K562 (cell line): ENCODE results near the gene SRBD1. TPM values are rescaled to one million over a fixed set of nuclear protein-coding genes. Genes with fewer than 3 reads are reported as not detected.

ENCODE experiments used
- CXXC5 ChIP-seq: fragments of 250-450 bp; sonication (Bioruptor Pico); IDR thresholded peaks from 2 replicates; pipeline ENCODE4 v1.8.0; 2022; ENCODE audit warnings: inconsistent platforms, mild to moderate bottlenecking, moderate library complexity
- ELF1 ChIP-seq: fragments of 200-800 bp; sonication (Bioruptor generic); IDR thresholded peaks from 2 replicates; pipeline ENCODE4 v1.6.1; 2016; ENCODE audit warnings: missing genetic modification characterization, missing compliant biosample characterization
- ETV5 ChIP-seq: sonication (generic); formaldehyde crosslinking; IDR thresholded peaks from 2 replicates; pipeline ENCODE4 v1.4.0; 2020; ENCODE audit warnings: low read depth, mild to moderate bottlenecking, missing genetic modification reagents
- FOXK2 ChIP-seq, 2 experiments: fragments of 450-650 bp; IDR thresholded peaks in 1 of 2; conservative IDR thresholded peaks in 1 of 2; 2 replicates each; pipeline ENCODE4 v1.6.1; 2016; ENCODE audit warnings: low read depth in 2 of 2, mild to moderate bottlenecking in 1 of 2
- GABPB1 ChIP-seq: sonication (generic); formaldehyde crosslinking; IDR thresholded peaks from 2 replicates; pipeline ENCODE4 v1.8.0; 2022; ENCODE audit warnings: mild to moderate bottlenecking, missing genetic modification reagents
- HMGN3 ChIP-seq: IDR thresholded peaks from 2 replicates; pipeline ENCODE4 v1.6.1; 2011; ENCODE audit warnings: borderline replicate concordance, low read depth, mild to moderate bottlenecking, mixed read lengths, low read length; ENCODE audit not compliant: insufficient read length; ENCODE audit errors: extremely low read depth
- IRF2 ChIP-seq: sonication (generic); formaldehyde crosslinking; IDR thresholded peaks from 2 replicates; pipeline ENCODE4 v1.8.1; 2022; ENCODE audit warnings: mild to moderate bottlenecking, missing genetic modification reagents
- JUN ChIP-seq, 2 experiments: sonication (generic) in 1 of 2; formaldehyde crosslinking in 1 of 2; IDR thresholded peaks; 2 replicates each; pipeline versions ENCODE4 v1.6.1 to v1.8.0; 2012 to 2022; ENCODE audit warnings: borderline replicate concordance in 2 of 2, mild to moderate bottlenecking in 2 of 2, improper control_type of control experiment in 1 of 2, low read depth in 1 of 2, low read length in 1 of 2, missing genetic modification reagents in 1 of 2
- KLF6 ChIP-seq: fragments of 250-450 bp; sonication (Bioruptor Pico); IDR thresholded peaks from 2 replicates; pipeline ENCODE4 v1.4.0; 2020; ENCODE audit warnings: mild to moderate bottlenecking, moderate library complexity, borderline replicate concordance
- MXI1 ChIP-seq: IDR thresholded peaks from 2 replicates; pipeline ENCODE4 v1.6.1; 2011; ENCODE audit warnings: low read depth, mild to moderate bottlenecking, improper control_type of control experiment, low read length
- PHF20 ChIP-seq: fragments of 450-650 bp; IDR thresholded peaks from 2 replicates; pipeline ENCODE4 v1.6.1; 2018; ENCODE audit not compliant: partially characterized antibody
- RBFOX2 ChIP-seq: fragments of 200-400 bp; formaldehyde crosslinking; IDR thresholded peaks from 2 replicates; pipeline ENCODE4 v1.6.1; 2017; ENCODE audit warnings: low read depth, mild to moderate bottlenecking, low read length, moderate library complexity
- SMAD4 ChIP-seq: fragments of 250-450 bp; sonication (Bioruptor Pico); conservative IDR thresholded peaks from 2 replicates; pipeline ENCODE4 v1.8.0; 2021; ENCODE audit warnings: inconsistent platforms, mild to moderate bottlenecking, moderate library complexity
- TAF7 ChIP-seq: fragments of 450-650 bp; IDR thresholded peaks from 2 replicates; pipeline ENCODE4 v1.6.1; 2016; ENCODE audit warnings: missing genetic modification characterization, missing compliant biosample characterization
- XRCC4 ChIP-seq: IDR thresholded peaks from one replicate; pipeline ENCODE4 v1.6.1; 2011; ENCODE audit not compliant: insufficient read depth, insufficient read length; ENCODE audit errors: extremely low read depth
- ZBTB7A ChIP-seq: IDR thresholded peaks from 2 replicates; pipeline ENCODE4 v1.6.1; 2011; ENCODE audit warnings: low read depth, mild to moderate bottlenecking, low read length, moderate library complexity, borderline replicate concordance; ENCODE audit not compliant: control insufficient read depth
- ZNF12 ChIP-seq: sonication (generic); formaldehyde crosslinking; IDR thresholded peaks from 2 replicates; pipeline ENCODE4 v1.4.0; 2020; ENCODE audit warnings: mild to moderate bottlenecking, missing genetic modification reagents
- ZNF146 ChIP-seq: IDR thresholded peaks from one replicate; pipeline ENCODE4 v1.6.1; 2018; ENCODE audit warnings: missing compliant biosample characterization; ENCODE audit not compliant: unreplicated experiment
- polyA plus RNA-seq, 8 experiments: library from polyadenylated mRNA; depleted of rRNA in 4 of 8; stranded (reverse) in 5 of 8; unstranded in 3 of 8; fragments of >200 nt; fragmentation: Nextera tagmentation in 2 of 8; fragmentation: Illumina TruSeq in 1 of 8; extraction: Ambion mirVana in 2 of 8; extraction: Trizol in 1 of 8; gene quantifications; 2 replicates each; pipeline versions ENCODE4 v1.2.1 to v1.2.3, GENCODE V29; 2011 to 2014; ENCODE audit warnings: inconsistent platforms in 1 of 8, missing spikeins in 1 of 8
- total RNA-seq, 7 experiments: library from RNA; depleted of rRNA in 6 of 7; stranded (reverse); fragments of >200 nt in 6 of 7; fragmentation: Illumina TruSeq in 2 of 7; extraction: Trizol in 2 of 7; gene quantifications; 2 replicates each; pipeline versions ENCODE4 v1.2.1 to v1.2.3, GENCODE V29; 2011 to 2021; ENCODE audit warnings: low replicate concordance in 1 of 7
- TF ChIP-seq, protein P1 (sequence below): sonication (generic); formaldehyde crosslinking; IDR thresholded peaks from 2 replicates; pipeline ENCODE4 v1.9.0; 2022; ENCODE audit warnings: mild to moderate bottlenecking, missing genetic modification reagents
- TF ChIP-seq, protein P2 (sequence below): sonication (generic); formaldehyde crosslinking; IDR thresholded peaks from 2 replicates; pipeline ENCODE4 v1.8.1; 2023; ENCODE audit warnings: mild to moderate bottlenecking, missing genetic modification reagents
- TF ChIP-seq, protein P3 (sequence below): fragments of 450-650 bp; IDR thresholded peaks from 2 replicates; pipeline ENCODE4 v1.7.1; 2018; ENCODE audit warnings: mild to moderate bottlenecking, low read depth; ENCODE audit not compliant: partially characterized antibody

SRBD1 gene
- total and polyA plus RNA-seq, 9 of the 15 experiments (the other 6 are each of a cell fraction or from before 2014, with no cell fraction given) = 6.9 to 23.2 (median 14.7) TPM

DNA sequence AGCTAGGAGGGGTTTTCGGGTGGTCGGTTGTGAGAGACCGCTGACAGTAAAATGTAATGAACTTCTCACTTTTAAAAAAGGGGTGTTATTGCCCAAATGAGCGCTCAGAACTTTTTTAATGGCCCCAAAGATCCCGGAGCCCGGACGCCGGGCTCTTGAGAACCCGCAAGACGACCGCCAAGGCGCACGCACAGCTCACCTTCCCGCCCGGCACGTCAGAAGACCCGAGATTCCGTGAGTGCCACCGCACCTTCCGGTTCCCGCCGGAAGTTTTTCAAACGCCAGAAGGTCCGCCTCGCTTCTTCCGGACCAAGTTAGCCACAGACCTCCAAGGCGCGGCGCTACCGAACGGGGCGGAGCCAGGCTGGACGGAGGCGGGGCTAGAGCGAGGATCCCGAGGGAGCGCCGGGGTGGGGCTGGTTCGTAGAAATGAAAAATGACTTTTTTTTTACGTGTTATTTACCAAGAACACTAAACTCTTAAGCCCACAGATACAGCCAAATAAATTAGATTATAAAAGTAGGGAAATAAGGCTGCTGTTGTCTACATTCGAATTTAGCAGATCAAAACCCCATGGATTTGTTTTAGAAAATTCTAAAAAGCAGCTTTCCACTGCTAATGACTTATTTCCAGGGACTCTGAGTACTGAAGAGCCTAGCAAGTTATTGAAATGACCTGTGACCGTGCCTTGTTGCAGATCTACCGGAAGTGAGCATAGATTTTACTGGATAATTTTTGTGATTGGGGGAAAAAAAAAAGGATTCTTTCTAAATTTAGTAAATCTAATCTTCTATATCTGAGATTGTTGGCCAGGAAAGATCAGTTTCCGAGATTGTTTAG is at the start of gene SRBD1 (continued):
- TF ChIP-seq CXXC5 (CRISPR knock-in tag) = peak; percentile 84
- TF ChIP-seq, protein P1, sequence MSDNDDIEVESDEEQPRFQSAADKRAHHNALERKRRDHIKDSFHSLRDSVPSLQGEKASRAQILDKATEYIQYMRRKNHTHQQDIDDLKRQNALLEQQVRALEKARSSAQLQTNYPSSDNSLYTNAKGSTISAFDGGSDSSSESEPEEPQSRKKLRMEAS (CRISPR knock-in tag) = peak; percentile 50
- peak; percentile 54 for TF ChIP-seq HMGN3
- TF ChIP-seq SMAD4 = peak; percentile 36; the same call in 1 of the 2 replicates
- no peak for TF ChIP-seq ZNF146 (CRISPR knock-in tag)
- TF ChIP-seq KLF6 (CRISPR knock-in tag) = peak; percentile 14; the same call in 1 of the 2 replicates
- peak in 1 of 2 experiments; percentile 51; a peak in 2 of 4 replicates for TF ChIP-seq FOXK2 (conservative IDR thresholded peaks at IDR 0.05 in 1 of 2, IDR thresholded peaks at IDR 0.05 in 1 of 2; ENCODE audit: low read depth in 2 of 2)
- TF ChIP-seq, protein P2, sequence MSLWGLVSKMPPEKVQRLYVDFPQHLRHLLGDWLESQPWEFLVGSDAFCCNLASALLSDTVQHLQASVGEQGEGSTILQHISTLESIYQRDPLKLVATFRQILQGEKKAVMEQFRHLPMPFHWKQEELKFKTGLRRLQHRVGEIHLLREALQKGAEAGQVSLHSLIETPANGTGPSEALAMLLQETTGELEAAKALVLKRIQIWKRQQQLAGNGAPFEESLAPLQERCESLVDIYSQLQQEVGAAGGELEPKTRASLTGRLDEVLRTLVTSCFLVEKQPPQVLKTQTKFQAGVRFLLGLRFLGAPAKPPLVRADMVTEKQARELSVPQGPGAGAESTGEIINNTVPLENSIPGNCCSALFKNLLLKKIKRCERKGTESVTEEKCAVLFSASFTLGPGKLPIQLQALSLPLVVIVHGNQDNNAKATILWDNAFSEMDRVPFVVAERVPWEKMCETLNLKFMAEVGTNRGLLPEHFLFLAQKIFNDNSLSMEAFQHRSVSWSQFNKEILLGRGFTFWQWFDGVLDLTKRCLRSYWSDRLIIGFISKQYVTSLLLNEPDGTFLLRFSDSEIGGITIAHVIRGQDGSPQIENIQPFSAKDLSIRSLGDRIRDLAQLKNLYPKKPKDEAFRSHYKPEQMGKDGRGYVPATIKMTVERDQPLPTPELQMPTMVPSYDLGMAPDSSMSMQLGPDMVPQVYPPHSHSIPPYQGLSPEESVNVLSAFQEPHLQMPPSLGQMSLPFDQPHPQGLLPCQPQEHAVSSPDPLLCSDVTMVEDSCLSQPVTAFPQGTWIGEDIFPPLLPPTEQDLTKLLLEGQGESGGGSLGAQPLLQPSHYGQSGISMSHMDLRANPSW (CRISPR knock-in tag) = no peak
- peak; percentile 93 for TF ChIP-seq GABPB1 (CRISPR knock-in tag)
- TF ChIP-seq ZNF12 = 0 out of 2 replicates have a peak, but pooled peaks have one; percentile 41
- TF ChIP-seq ETV5 (CRISPR knock-in tag) = peak; percentile 75
- no peak for TF ChIP-seq XRCC4
- TF ChIP-seq ELF1 (tag) = peak; percentile 78
- peak; percentile 99 for TF ChIP-seq RBFOX2
- 0 out of 2 replicates have a peak, but pooled peaks have one; percentile 32 for TF ChIP-seq MXI1
- TF ChIP-seq ZBTB7A = 0 out of 2 replicates have a peak, but pooled peaks have one; percentile 51
- TF ChIP-seq, protein P3, sequence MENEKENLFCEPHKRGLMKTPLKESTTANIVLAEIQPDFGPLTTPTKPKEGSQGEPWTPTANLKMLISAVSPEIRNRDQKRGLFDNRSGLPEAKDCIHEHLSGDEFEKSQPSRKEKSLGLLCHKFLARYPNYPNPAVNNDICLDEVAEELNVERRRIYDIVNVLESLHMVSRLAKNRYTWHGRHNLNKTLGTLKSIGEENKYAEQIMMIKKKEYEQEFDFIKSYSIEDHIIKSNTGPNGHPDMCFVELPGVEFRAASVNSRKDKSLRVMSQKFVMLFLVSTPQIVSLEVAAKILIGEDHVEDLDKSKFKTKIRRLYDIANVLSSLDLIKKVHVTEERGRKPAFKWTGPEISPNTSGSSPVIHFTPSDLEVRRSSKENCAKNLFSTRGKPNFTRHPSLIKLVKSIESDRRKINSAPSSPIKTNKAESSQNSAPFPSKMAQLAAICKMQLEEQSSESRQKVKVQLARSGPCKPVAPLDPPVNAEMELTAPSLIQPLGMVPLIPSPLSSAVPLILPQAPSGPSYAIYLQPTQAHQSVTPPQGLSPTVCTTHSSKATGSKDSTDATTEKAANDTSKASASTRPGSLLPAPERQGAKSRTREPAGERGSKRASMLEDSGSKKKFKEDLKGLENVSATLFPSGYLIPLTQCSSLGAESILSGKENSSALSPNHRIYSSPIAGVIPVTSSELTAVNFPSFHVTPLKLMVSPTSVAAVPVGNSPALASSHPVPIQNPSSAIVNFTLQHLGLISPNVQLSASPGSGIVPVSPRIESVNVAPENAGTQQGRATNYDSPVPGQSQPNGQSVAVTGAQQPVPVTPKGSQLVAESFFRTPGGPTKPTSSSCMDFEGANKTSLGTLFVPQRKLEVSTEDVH = peak; percentile 84
- 0 out of 2 replicates have a peak, but pooled peaks have one; percentile 18 for TF ChIP-seq TAF7 (tag)
- TF ChIP-seq IRF2 (CRISPR knock-in tag) = no peak
- peak; percentile 53 for TF ChIP-seq PHF20
- peak; percentile 4; the same call in 1 of the 2 replicates for TF ChIP-seq JUN (IDR thresholded peaks at IDR 0.05; ENCODE audit: borderline replicate concordance, low read depth, low read length)
- TF ChIP-seq JUN (CRISPR knock-in tag; IDR thresholded peaks at IDR 0.05; ENCODE audit: borderline replicate concordance) = no peak
